GM19043 (cell line): Measurements from ENCODE around the gene OR7G1.

Experiments used
- ATAC-seq: cut with Tn5 transposase; IDR thresholded peaks from one replicate; pipeline ENCODE4 v1.9.1; 2021; ENCODE audit warnings: low read depth; ENCODE audit not compliant: unreplicated experiment

Gene OR7G1, protein sequence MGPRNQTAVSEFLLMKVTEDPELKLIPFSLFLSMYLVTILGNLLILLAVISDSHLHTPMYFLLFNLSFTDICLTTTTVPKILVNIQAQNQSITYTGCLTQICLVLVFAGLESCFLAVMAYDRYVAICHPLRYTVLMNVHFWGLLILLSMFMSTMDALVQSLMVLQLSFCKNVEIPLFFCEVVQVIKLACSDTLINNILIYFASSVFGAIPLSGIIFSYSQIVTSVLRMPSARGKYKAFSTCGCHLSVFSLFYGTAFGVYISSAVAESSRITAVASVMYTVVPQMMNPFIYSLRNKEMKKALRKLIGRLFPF

DNA sequence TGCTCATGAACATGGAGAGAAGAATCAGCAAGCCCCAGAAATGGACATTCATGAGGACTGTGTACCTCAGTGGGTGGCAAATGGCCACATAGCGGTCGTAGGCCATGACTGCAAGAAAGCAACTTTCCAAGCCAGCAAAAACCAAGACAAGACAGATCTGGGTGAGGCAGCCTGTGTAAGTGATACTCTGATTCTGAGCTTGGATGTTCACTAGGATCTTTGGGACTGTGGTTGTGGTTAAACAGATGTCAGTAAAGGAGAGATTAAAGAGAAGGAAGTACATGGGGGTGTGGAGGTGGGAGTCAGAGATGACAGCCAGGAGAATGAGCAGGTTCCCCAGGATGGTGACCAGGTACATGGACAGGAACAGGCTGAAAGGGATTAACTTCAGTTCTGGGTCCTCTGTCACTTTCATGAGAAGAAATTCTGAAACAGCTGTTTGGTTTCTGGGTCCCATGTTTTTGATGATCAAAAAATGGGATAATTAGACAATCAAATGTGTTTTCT, at the start of gene OR7G1:
Gene OR7G1, minus strand, starts transcription at position 457 of the 507 bp plus-strand sequence. Its CDS starts 0 bp downstream, at position 457.
- no peak for ATAC-seq

DNA sequence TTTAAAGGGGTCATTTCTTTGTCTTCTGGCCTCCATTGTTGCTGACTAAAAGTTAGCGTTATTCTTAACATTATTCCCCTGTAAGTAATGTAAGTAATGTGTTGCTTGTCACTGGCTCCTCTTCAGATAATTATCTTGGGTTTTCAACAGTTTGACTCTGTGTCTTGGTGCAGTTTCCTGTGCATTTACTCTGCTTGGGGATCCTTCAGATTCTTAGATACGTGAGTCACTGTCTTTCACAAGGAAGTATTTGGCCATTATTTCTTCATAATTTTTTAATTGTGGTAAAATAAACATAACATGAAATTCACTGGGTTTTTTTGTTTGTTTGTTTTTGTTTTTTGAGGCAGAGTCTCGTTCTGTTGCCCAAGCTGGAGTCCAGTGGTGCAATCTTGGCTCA, 49.7 kb upstream of the OR7G1 start:
- ATAC-seq = no peak

DNA sequence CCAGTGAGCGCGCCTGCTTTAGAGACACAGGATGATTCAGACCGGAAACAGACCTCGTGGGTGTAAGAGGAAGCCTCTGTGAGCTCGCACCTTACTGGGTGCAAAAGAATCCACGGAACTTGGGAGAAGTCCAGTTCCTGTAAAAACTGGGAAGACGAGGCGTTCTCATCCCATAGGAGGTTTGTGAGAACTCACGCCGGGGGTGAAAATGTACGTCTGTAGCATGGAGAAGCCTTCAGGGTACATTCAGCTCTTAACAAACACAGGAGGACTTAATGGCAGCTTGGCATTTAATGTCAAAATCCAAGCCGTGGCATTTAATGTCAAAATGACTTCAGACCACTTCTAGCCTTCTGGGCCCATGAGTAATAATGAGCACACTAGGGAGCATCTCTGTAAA, 45.9 kb upstream of the OR7G1 start:
- ATAC-seq = no peak

DNA sequence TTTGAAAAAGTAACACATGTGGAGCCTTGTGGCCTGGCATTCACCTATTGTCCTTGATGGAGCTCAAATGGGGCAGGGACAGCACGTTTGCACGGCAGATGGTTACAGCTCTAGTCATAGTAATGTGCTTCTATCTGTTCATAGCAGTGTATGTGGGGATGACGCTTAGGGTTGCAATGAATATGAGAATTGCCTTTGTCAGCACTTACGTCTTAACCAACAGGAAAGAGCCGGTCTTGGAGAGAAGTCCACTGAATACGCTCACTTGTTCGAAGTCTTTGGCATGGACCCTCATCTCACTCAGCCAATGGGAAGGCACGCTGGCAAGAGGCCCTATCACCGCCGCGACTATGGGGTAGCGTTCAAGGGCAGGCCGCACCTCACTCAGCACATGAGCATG, 44.3 kb upstream of the OR7G1 start:
- no peak for ATAC-seq

DNA sequence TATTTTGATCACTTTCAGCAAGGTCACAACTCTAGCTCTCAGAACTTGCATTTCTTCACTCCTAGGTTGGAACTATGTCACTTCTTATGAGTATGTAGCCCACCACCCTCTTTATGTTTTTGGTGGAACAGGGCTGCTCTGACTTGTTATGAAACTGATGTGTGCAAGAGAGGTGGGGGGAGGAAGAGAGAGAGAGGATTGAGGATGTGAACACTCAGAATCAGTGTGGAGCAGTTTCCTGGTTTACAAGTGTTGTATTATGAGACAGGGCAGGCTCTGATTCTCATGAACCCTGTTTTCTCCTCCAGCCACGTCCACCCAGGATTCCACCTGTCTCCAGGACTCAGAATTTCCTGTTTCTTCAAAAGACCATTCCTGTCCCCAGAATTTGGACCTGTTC, 40.7 kb upstream of the OR7G1 start:
- ATAC-seq = no peak

DNA sequence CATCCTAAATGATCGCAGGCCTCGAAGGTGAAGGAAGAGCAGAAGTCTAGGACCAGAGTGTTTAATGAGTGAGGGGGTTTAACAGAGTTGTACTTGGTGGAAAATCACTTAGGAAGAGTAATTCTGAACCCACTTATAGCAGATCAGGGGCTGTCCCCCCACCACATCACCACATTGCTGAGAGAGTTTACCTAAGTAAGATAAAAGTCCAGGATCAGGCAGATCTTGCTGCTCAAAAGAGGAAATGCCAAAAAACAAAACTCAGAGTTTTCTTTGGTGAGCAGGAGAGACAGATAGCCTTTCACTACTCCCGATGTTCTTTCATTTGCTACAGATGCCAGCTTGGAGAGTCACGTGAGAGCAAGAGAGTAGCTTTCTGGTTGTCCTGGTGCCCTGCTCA, 40.0 kb upstream of the OR7G1 start:
- ATAC-seq = no peak

DNA sequence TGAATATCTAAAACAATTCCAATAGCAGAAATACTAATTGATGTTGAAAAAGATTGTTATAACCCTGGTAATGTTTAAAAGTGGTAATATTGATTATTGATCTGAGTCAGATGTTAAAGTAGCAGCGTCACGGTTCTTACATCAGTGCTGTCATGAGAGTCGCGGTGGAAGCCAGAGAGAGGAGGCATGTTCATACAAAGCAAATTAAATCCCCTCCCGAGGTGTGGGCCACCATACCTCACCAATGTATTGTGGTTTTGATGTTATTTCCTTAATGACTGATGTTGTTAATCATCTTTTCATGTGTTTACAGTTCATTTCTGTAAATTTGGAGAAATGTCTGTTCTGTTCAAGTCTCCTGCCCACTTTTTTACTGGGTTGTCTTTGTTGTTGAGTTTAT, 35.8 kb upstream of the OR7G1 start:
- ATAC-seq = no peak

DNA sequence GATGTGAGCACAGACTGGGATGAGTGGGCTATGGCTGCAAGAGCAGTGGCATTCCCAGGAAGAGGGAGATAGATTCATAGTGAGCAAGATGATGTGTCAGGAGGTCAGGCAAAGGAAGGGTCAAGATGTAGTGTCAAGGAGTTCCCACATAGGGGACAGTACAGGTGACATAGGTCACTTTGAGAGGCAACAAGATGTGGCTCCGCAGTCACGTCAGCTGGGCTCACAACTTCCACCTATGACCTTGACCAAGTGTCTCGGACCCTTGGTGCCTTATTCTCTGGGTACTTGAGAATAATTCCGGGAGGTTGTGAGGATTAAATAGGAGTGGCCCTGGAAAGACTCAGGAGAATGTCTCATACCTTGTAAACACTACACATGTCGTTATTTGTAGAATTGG, 35.1 kb upstream of the OR7G1 start:
- ATAC-seq = no peak

DNA sequence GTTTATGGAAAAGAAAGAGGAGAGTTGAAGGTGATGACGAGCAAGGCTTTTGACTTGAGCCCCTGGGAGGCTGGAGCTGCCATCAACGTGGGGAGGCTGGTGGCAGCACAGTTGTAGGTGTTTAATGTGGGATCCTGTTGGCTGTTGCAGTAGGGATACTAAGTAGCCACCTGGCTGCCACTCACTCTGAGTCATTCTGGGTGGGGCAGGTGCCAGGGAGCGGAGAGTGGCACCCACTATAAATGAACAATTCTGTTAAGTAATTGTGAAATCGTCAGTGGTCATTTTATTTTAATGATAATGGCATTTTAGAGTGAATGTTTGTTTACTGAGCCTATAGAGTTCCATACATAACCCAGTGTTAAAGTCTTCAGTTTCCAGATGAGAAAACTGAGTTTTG, 34.4 kb upstream of the OR7G1 start:
- no peak for ATAC-seq

DNA sequence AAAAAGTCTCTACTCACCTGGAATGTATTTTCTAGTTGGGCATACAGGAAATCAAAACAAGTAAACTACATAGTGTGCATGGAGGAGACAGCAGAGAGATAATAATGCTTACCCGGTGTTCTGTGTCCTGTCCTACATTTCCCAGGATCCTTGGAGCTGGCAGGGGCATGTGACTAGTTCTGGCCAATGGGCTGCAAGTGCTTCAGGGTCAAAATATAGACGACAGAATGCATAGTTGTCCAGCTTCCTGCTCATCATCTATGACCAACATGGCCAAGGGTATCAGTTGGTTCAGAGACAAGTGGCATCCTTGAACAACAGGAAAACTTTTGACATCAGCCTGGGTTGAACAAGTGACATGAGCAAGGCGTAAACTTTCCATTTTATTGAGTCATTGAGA, 33.1 kb upstream of the OR7G1 start:
- no peak for ATAC-seq

DNA sequence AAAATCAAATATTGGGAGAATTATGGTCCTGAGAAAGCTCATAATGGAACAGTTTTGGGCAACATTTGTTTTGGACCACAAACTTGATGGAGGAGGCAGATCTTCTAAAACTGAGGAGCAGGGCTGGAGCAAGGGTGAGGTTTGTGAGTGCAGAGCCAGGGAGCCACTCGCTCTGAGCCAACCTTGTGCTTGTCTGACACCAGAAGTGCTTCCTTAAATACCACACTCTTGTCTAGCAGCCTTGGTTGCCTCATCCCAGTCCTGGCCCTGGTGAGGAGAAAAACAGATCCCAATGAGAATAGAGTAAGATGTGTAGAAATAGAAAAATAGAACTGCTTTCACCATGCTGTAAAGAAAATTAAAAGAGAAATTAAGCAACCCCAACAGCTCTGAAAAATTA, 31.3 kb upstream of the OR7G1 start:
- no peak for ATAC-seq

DNA sequence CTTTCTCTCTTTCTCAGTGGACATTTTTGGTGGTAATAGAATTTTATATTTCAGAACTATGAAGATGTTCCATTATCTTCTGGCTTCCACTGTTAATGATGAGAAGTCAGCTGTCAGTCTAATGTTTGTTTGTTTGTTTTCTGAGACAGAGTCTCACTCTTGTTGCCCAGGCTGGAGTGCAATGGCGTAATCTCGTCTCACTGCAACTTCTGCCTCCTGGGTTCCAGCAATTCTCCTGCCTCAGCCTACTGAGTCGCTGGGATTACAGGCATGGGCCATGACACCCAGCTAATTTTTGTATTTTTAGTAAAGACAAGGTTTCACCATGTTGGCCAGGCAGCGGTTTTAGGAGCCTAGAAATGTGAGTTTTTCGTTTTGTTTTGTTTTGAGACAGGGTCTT, 29.4 kb upstream of the OR7G1 start:
- ATAC-seq = no peak

DNA sequence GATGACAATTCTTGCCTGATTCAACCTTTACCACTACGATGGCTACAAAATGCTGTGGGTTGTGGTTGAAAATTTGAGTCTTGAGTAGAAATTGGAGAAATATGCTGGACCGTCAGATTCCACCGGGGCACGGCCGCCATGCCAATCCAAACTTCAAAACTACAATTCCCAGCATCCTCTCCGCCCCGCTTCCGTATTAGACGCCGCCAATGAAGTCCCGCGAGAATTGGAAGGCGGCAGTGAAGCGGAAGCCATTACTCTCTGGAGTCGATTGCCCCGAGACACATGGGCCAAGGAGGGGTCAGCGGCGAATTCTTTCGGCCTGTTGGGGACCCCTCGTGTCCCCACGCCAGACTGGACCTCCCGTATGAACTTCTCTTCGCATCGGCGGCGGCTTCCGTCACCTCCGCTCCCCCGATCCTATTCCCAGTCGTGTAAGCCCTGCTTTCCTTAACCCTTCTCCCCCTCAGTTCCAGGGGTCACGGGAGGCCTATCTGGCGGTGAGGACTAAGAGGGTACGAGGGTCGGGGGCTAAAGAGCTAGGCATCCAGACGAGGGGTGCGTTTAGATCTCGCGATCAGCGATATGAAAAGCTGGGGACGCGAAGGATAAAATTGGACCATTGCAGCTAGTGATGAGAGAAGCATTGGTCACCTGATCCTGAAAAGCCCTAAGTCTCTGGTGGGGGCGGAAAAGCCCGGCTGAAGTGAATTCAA, 24.8 kb upstream of the OR7G1 start, which contains the start of gene ZNF317:
Gene ZNF317, plus strand, starts transcription at position 239 of the 716 bp plus-strand sequence. CDS start 15,620 bp downstream, outside the sequence.
- ATAC-seq = peak; percentile 95

DNA sequence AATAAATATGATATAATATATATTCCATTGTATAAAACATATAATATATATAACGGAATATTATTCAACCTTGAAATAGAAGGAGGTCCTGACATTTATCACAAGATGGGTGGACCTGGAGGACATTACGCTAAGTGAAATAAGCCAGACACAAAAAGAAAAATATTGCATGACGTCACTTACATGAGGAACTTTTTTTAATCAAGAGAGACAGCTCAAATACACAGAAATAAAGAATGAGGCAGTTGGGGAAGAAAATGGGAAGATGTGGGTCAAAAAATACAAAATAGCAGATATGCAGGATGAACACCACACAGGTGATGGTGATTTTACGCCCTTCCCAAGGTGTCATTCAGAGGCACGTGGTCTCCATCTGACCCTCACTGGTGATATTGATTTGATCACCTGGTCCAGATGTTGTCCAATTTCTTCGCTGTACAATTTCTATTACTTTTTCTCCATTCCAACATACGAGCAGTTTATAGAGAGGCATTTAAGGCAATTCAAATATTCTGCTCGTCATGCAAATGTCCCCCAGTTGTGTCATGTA, 24.1 kb upstream of the OR7G1 start:
- ATAC-seq = no peak

DNA sequence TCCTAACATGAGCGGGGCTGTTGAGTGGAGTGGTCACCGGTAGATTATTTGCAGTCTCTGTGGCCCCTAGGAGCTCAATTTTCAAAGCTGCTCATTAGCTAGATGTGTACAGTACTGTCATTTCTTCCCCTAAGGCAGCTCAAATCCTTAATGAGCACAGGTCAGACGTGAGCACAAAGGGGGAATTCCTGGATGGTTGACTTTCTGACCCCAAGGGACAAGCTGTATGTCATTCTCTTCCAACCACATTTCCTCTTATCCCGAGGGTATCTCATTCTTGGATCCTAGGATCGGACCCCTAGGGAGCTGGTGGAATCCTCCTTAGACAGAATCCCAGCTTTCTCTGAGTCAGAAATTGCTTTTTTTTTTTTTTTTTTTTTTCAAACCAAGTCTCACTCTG, 16.9 kb upstream of the OR7G1 start:
- no peak for ATAC-seq

DNA sequence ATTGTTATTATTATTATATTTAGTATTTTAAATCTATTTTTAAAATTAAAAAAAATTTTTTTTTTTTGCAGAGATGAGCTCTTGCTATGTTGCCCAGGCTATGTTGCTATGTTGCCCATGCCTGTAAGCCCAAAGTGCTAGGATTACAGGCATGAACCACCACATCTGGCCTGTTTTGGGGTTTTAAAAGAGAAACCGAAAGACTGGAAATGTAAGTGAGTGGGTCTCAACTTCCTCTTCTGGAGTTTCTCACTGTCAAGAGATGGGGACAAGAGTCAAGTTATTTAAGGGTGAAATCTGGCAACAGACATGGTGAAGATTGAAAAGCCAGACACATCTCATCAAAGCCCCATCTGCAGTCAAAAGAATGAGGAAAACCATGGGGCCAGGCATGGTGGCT, 15.4 kb upstream of the OR7G1 start:
- ATAC-seq = no peak

DNA sequence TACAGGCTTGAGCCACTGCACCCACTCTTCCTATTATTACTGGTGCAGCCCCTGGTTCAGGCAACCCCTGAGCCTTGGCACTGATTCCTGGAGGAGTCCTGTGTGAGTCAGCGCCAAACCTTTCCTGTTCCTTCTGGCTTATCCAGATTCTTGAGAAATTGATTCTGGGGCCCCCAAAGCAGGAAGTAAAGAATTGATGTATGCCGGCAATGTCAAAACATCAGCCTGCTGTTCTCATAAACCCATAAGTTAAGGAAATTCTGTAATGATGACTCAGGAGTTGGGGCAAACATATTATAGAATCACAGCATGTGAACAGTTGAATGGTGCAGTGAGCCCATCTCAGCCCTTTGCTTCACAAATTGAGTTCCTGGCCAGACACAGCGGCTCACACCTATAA, 12.6 kb upstream of the OR7G1 start:
- ATAC-seq = no peak

DNA sequence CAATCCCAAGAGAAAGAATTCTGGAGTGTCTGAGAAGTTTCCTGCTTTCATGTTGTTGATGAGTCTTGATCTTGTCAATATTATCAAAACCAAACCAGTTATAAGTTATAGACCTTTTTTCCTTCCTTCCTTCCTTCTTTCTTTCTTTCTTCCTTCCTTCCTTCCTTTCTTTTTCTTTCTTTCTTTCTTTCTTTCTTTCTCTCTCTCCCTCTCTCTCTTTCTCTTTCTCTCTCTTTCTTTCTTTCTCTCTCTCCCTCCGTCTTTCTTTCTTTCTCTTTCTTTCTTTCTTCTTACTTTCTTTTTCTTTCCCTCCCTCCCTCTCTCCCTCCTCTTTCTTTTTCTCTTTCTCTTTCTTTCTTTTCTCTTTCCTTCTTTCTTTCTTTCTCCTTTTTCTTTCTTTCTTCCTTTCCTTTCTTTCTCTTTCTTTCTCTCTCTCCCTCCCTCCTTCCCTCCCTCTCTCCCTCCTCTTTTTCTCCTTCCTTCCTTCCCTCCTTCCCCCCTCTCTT, 11.4 kb upstream of the OR7G1 start, which contains the start of gene OR7G3:
Gene OR7G3, minus strand, starts transcription at position 51 of the 506 bp plus-strand sequence. Its CDS starts 0 bp downstream, at position 51.
- no peak for ATAC-seq

DNA sequence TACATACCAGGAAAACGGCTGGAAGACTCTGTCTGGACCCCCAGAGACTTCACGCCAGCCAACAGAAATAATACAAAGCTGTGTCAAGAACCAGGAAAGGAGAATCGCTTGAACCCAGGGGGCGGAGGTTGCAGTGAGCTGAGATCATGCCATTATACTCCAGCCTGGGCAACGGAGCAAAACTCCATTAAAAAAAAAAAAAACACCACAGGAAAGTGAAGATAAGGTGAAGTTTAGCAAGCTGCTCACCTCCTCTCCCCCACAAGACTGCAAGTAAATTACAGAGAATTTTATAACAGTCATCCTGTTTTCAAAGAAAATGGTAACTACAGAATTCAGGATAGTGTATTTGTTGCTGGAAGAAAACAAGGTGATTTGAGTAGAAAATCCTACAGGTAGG, 984 bp upstream of the OR7G1 start:
- ATAC-seq = no peak

DNA sequence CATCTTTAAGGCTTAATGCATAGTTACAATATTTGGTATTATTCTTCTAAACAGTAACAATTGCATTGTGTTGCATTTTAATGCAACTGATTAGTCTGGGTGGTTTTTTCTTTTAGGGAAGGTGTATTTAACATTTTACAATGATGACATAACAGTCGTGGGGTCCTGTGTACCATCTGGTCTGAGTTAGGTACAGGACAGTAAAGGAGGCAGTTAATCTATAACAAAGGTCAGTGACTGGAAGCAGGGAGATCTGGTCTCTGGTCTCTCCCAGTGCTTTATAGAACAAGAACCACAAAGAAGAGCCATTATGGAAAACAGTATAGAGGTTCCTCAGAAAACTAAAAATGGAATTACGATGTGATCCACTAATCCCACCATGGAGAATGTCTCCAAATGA, 5.6 kb downstream of the OR7G1 start:
- ATAC-seq = no peak

DNA sequence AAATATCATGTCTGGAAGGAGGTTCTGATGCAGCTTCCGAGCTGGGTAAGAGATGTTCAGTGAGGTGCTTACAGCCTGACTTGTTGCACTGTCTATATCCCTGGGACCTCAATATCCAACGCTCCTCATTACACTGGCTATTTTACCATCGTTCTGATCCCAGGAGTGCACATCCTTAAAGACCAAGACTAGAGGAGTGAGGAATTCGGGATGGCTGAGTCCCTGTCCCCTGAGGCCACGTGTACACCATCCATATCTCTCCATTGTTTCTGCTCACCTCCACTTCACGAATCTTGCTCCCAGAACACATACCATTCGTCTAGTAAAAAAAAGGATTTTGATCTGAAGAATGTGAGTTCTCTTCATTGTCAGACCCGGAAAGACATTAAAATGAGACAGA, 8.2 kb downstream of the OR7G1 start, which contains the start of gene OR7G2:
Gene OR7G2, minus strand, starts transcription at position 101 of the 400 bp plus-strand sequence. CDS start 4,232 bp downstream, outside the sequence.
- ATAC-seq = no peak
